GM23338 (cell line): ENCODE results near the gene RFC2. TPM values are rescaled to one million over a fixed set of nuclear protein-coding genes. Genes with fewer than 3 reads are reported as not detected.

Source experiments
- ATAC-seq: fragments of 200-7000 bp; cut with Tn5 transposase; 3 replicates; pipeline ENCODE4 v1.9.1; 2020
- DNase-seq: peaks from one replicate; pipeline ENCODE4 v3.0.0-alpha.2; 2015; ENCODE audit warnings: low spot score
- H2AFZ ChIP-seq: fragments of 200-600 bp; sonication (generic); 2 replicates; pipeline ENCODE4 v1.8.0; 2016; ENCODE audit warnings: antibody characterized with exemption, mild to moderate bottlenecking, moderate library complexity
- H3F3A ChIP-seq: fragments of 200-600 bp; sonication (generic); replicated peaks from 2 replicates; pipeline ENCODE4 v1.8.0; 2017; ENCODE audit warnings: antibody characterized with exemption, mixed run types, low read depth
- H3K27ac ChIP-seq: fragments of 200-600 bp; sonication (generic); 2 replicates; pipeline ENCODE4 v1.6.1; 2016; ENCODE audit warnings: low read depth
- H3K27me3 ChIP-seq: fragments of 200-600 bp; sonication (generic); 2 replicates; pipeline ENCODE4 v1.8.0; 2016; ENCODE audit warnings: mild to moderate bottlenecking, mixed run types, moderate library complexity; ENCODE audit not compliant: insufficient read depth
- H3K36me3 ChIP-seq: fragments of 200-600 bp; sonication (generic); 2 replicates; pipeline ENCODE4 v1.8.0; 2016; ENCODE audit warnings: mild to moderate bottlenecking; ENCODE audit not compliant: insufficient read depth
- H3K4me1 ChIP-seq: fragments of 200-600 bp; sonication (generic); 2 replicates; pipeline ENCODE4 v1.8.0; 2016; ENCODE audit warnings: mild to moderate bottlenecking, moderate library complexity; ENCODE audit not compliant: insufficient read depth
- H3K4me2 ChIP-seq: fragments of 200-600 bp; sonication (generic); 2 replicates; pipeline ENCODE4 v1.7.1; 2017; ENCODE audit warnings: mixed run types
- H3K4me3 ChIP-seq: fragments of 200-600 bp; sonication (generic); 2 replicates; pipeline ENCODE4 v1.6.1; 2016; ENCODE audit warnings: mixed run types
- H3K79me2 ChIP-seq: fragments of 200-600 bp; sonication (generic); replicated peaks from 2 replicates; pipeline ENCODE4 v1.8.0; 2017; ENCODE audit warnings: mild to moderate bottlenecking; ENCODE audit not compliant: insufficient read depth
- H3K9me2 ChIP-seq: fragments of 200-600 bp; sonication (generic); 2 replicates; pipeline ENCODE4 v1.8.0; 2017; ENCODE audit not compliant: insufficient read depth
- H4K20me1 ChIP-seq: fragments of 200-600 bp; sonication (generic); replicated peaks from 2 replicates; pipeline ENCODE4 v1.8.0; 2017; ENCODE audit warnings: mild to moderate bottlenecking; ENCODE audit not compliant: insufficient read depth
- H3K27ac Mint-ChIP-seq: 2 replicates; pipeline ENCODE4 v1.8.0; 2020; ENCODE audit warnings: inconsistent platforms, mild to moderate bottlenecking, moderate library complexity, mixed read lengths
- H3K27me3 Mint-ChIP-seq: 3 replicates; pipeline ENCODE4 v1.8.0; 2022; ENCODE audit warnings: low read depth, mild to moderate bottlenecking, moderate library complexity, mixed read lengths, inconsistent platforms; ENCODE audit not compliant: insufficient read depth, poor library complexity
- H3K36me3 Mint-ChIP-seq: 3 replicates; pipeline ENCODE4 v1.8.0; 2021; ENCODE audit warnings: low read depth, mild to moderate bottlenecking, inconsistent platforms, moderate library complexity, mixed read lengths
- H3K4me1 Mint-ChIP-seq: 3 replicates; pipeline ENCODE4 v1.8.0; 2020; ENCODE audit warnings: mild to moderate bottlenecking, inconsistent platforms, mixed read lengths
- H3K4me3 Mint-ChIP-seq: 3 replicates; pipeline ENCODE4 v1.8.0; 2021; ENCODE audit warnings: moderate library complexity, mild to moderate bottlenecking, inconsistent platforms, mixed read lengths
- H3K9me3 Mint-ChIP-seq: 3 replicates; pipeline ENCODE4 v1.8.0; 2020; ENCODE audit warnings: moderate library complexity, mild to moderate bottlenecking, inconsistent platforms, mixed read lengths
- CREB1 ChIP-seq: fragments of 250-450 bp; sonication (Bioruptor Pico); IDR thresholded peaks from 2 replicates; pipeline ENCODE4 v1.5.0; 2020; ENCODE audit warnings: low read depth, mild to moderate bottlenecking, moderate library complexity
- EZH2 ChIP-seq: fragments of 200-600 bp; sonication (generic); IDR thresholded peaks from one replicate; pipeline ENCODE4 v1.8.0; 2017; ENCODE audit warnings: antibody characterized with exemption, mild to moderate bottlenecking, low read depth; ENCODE audit not compliant: unreplicated experiment
- EZH2phosphoT487 ChIP-seq: fragments of 200-600 bp; sonication (generic); IDR thresholded peaks from one replicate; pipeline ENCODE4 v1.8.1; 2018; ENCODE audit warnings: antibody characterized with exemption; ENCODE audit not compliant: unreplicated experiment
- JUNB ChIP-seq: IDR thresholded peaks from one replicate; pipeline ENCODE4 v1.6.1; 2016; ENCODE audit warnings: antibody characterized with exemption; ENCODE audit not compliant: unreplicated experiment
- NANOG ChIP-seq: IDR thresholded peaks from 2 replicates; pipeline ENCODE4 v1.6.1; 2016; ENCODE audit warnings: antibody characterized with exemption, borderline replicate concordance
- POLR2AphosphoS5 ChIP-seq: IDR thresholded peaks from 2 replicates; pipeline ENCODE4 v1.6.1; 2016; ENCODE audit warnings: antibody characterized with exemption, low read depth
- STAT1 ChIP-seq: IDR thresholded peaks from one replicate; pipeline ENCODE4 v1.6.1; 2016; ENCODE audit warnings: antibody characterized with exemption; ENCODE audit not compliant: unreplicated experiment
- ZNF114 ChIP-seq: fragments of 250-450 bp; sonication (Bioruptor Pico); IDR thresholded peaks from 2 replicates; pipeline ENCODE4 v1.5.0; 2020; ENCODE audit warnings: mild to moderate bottlenecking, moderate library complexity
- ZNF331 ChIP-seq: fragments of 250-450 bp; sonication (Bioruptor Pico); IDR thresholded peaks from 2 replicates; pipeline ENCODE4 v1.5.0; 2020; ENCODE audit warnings: low read depth, mild to moderate bottlenecking, moderate library complexity
- polyA plus RNA-seq: library from polyadenylated mRNA; unstranded; fragments of >200 nt; fragmentation: Nextera tagmentation; extraction: Ambion mirVana; gene quantifications from 2 replicates; pipeline ENCODE4 v1.2.1, GENCODE V29; 2016
- total RNA-seq: library from RNA; depleted of rRNA; stranded (reverse); fragments of >200 nt; shearing (Covaris generic); gene quantifications from 2 replicates; pipeline ENCODE4 v1.2.3, GENCODE V29; 2014
- TF ChIP-seq, protein P1 (sequence below), 2 experiments: fragments of 200-600 bp in 1 of 2; sonication (generic) in 1 of 2; conservative IDR thresholded peaks; 2 replicates each; pipeline versions ENCODE4 v1.5.1 to v1.6.1; 2016 to 2017; ENCODE audit warnings: antibody characterized with exemption in 2 of 2, low read depth in 2 of 2, mild to moderate bottlenecking in 2 of 2, moderate library complexity in 1 of 2
- TF ChIP-seq, protein P2 (sequence below): IDR thresholded peaks from one replicate; pipeline ENCODE4 v1.6.1; 2018; ENCODE audit warnings: antibody characterized with exemption; ENCODE audit not compliant: unreplicated experiment
- TF ChIP-seq, protein P3 (sequence below): IDR thresholded peaks from 2 replicates; pipeline ENCODE4 v1.6.1; 2016; ENCODE audit warnings: antibody characterized with exemption
- TF ChIP-seq, protein P4 (sequence below): fragments of 250-450 bp; sonication (Bioruptor Pico); IDR thresholded peaks from 2 replicates; pipeline ENCODE4 v1.5.0; 2020; ENCODE audit warnings: mild to moderate bottlenecking, moderate library complexity

RFC2 gene
- total and polyA plus RNA-seq, 2 experiments from 2014 or later = 56.4 to 75.2 TPM

DNA sequence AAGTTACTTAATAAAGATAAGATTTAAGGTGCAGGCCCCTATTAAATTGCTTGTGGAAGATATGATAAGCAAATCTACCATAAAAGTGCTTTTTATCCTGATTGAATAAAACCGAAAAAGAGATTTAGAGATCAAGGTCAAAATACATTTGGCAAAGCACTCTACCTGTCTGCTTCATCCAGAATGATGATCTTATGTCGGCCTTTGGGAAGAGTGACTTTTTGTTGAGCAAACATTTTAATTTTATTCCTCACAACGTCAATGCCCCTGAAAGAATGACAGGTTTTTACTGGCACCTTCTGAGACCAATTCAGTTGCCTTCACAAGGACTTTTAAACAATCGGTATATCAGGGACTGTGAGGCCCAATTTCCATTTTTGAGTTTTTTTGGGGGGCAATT, 7.7 kb downstream of the RFC2 start:
- no peaks in the 10 kb centered on the region for H3K79me2 ChIP-seq
- TF ChIP-seq NANOG (no peak), ZNF114 (CRISPR knock-in tag) (no peak), JUNB (no peak), CREB1 (CRISPR knock-in tag) (no peak), ZNF331 (CRISPR knock-in tag) (no peak), EZH2phosphoT487 (no peak), POLR2AphosphoS5 (no peak), STAT1 (no peak), EZH2 (no peak)
- TF ChIP-seq, protein P1, sequence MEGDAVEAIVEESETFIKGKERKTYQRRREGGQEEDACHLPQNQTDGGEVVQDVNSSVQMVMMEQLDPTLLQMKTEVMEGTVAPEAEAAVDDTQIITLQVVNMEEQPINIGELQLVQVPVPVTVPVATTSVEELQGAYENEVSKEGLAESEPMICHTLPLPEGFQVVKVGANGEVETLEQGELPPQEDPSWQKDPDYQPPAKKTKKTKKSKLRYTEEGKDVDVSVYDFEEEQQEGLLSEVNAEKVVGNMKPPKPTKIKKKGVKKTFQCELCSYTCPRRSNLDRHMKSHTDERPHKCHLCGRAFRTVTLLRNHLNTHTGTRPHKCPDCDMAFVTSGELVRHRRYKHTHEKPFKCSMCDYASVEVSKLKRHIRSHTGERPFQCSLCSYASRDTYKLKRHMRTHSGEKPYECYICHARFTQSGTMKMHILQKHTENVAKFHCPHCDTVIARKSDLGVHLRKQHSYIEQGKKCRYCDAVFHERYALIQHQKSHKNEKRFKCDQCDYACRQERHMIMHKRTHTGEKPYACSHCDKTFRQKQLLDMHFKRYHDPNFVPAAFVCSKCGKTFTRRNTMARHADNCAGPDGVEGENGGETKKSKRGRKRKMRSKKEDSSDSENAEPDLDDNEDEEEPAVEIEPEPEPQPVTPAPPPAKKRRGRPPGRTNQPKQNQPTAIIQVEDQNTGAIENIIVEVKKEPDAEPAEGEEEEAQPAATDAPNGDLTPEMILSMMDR (conservative IDR thresholded peaks at IDR 0.05; ENCODE audit: low read depth in 2 of 2) = no peak
- TF ChIP-seq, protein P2, sequence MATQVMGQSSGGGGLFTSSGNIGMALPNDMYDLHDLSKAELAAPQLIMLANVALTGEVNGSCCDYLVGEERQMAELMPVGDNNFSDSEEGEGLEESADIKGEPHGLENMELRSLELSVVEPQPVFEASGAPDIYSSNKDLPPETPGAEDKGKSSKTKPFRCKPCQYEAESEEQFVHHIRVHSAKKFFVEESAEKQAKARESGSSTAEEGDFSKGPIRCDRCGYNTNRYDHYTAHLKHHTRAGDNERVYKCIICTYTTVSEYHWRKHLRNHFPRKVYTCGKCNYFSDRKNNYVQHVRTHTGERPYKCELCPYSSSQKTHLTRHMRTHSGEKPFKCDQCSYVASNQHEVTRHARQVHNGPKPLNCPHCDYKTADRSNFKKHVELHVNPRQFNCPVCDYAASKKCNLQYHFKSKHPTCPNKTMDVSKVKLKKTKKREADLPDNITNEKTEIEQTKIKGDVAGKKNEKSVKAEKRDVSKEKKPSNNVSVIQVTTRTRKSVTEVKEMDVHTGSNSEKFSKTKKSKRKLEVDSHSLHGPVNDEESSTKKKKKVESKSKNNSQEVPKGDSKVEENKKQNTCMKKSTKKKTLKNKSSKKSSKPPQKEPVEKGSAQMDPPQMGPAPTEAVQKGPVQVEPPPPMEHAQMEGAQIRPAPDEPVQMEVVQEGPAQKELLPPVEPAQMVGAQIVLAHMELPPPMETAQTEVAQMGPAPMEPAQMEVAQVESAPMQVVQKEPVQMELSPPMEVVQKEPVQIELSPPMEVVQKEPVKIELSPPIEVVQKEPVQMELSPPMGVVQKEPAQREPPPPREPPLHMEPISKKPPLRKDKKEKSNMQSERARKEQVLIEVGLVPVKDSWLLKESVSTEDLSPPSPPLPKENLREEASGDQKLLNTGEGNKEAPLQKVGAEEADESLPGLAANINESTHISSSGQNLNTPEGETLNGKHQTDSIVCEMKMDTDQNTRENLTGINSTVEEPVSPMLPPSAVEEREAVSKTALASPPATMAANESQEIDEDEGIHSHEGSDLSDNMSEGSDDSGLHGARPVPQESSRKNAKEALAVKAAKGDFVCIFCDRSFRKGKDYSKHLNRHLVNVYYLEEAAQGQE = no peak
- TF ChIP-seq, protein P3, sequence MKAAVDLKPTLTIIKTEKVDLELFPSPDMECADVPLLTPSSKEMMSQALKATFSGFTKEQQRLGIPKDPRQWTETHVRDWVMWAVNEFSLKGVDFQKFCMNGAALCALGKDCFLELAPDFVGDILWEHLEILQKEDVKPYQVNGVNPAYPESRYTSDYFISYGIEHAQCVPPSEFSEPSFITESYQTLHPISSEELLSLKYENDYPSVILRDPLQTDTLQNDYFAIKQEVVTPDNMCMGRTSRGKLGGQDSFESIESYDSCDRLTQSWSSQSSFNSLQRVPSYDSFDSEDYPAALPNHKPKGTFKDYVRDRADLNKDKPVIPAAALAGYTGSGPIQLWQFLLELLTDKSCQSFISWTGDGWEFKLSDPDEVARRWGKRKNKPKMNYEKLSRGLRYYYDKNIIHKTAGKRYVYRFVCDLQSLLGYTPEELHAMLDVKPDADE = no peak
- TF ChIP-seq, protein P4, sequence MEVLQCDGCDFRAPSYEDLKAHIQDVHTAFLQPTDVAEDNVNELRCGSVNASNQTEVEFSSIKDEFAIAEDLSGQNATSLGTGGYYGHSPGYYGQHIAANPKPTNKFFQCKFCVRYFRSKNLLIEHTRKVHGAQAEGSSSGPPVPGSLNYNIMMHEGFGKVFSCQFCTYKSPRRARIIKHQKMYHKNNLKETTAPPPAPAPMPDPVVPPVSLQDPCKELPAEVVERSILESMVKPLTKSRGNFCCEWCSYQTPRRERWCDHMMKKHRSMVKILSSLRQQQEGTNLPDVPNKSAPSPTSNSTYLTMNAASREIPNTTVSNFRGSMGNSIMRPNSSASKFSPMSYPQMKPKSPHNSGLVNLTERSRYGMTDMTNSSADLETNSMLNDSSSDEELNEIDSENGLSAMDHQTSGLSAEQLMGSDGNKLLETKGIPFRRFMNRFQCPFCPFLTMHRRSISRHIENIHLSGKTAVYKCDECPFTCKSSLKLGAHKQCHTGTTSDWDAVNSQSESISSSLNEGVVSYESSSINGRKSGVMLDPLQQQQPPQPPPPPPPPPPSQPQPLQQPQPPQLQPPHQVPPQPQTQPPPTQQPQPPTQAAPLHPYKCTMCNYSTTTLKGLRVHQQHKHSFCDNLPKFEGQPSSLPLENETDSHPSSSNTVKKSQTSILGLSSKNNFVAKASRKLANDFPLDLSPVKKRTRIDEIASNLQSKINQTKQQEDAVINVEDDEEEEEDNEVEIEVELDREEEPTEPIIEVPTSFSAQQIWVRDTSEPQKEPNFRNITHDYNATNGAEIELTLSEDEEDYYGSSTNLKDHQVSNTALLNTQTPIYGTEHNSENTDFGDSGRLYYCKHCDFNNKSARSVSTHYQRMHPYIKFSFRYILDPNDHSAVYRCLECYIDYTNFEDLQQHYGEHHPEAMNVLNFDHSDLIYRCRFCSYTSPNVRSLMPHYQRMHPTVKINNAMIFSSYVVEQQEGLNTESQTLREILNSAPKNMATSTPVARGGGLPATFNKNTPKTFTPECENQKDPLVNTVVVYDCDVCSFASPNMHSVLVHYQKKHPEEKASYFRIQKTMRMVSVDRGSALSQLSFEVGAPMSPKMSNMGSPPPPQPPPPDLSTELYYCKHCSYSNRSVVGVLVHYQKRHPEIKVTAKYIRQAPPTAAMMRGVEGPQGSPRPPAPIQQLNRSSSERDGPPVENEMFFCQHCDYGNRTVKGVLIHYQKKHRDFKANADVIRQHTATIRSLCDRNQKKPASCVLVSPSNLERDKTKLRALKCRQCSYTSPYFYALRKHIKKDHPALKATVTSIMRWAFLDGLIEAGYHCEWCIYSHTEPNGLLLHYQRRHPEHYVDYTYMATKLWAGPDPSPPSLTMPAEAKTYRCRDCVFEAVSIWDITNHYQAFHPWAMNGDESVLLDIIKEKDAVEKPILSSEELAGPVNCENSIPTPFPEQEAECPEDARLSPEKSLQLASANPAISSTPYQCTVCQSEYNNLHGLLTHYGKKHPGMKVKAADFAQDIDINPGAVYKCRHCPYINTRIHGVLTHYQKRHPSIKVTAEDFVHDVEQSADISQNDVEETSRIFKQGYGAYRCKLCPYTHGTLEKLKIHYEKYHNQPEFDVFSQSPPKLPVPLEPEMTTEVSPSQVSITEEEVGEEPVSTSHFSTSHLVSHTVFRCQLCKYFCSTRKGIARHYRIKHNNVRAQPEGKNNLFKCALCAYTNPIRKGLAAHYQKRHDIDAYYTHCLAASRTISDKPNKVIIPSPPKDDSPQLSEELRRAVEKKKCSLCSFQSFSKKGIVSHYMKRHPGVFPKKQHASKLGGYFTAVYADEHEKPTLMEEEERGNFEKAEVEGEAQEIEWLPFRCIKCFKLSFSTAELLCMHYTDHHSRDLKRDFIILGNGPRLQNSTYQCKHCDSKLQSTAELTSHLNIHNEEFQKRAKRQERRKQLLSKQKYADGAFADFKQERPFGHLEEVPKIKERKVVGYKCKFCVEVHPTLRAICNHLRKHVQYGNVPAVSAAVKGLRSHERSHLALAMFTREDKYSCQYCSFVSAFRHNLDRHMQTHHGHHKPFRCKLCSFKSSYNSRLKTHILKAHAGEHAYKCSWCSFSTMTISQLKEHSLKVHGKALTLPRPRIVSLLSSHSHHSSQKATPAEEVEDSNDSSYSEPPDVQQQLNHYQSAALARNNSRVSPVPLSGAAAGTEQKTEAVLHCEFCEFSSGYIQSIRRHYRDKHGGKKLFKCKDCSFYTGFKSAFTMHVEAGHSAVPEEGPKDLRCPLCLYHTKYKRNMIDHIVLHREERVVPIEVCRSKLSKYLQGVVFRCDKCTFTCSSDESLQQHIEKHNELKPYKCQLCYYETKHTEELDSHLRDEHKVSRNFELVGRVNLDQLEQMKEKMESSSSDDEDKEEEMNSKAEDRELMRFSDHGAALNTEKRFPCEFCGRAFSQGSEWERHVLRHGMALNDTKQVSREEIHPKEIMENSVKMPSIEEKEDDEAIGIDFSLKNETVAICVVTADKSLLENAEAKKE (CRISPR knock-in tag) = no peak
- H3K4me2 ChIP-seq = no peak overlapping the region
- H3K4me3 ChIP-seq = no peak overlapping the region
- peaks cover 1% of the 10 kb centered on the region for H3K27me3 Mint-ChIP-seq
- H3K27me3 ChIP-seq = no peaks in the 10 kb centered on the region
- peaks cover 20% of the 10 kb centered on the region for H4K20me1 ChIP-seq
- no peak overlapping the region for H2AFZ ChIP-seq
- ATAC-seq (no peak), DNase-seq (no peak)
- H3K27ac Mint-ChIP-seq = no peak overlapping the region; the same call in 1 of the 2 replicates
- peaks cover 14% of the 10 kb centered on the region; the same call in 1 of the 2 replicates for H3F3A ChIP-seq
- no peaks in the 10 kb centered on the region for H3K4me1 ChIP-seq
- peaks cover 63% of the 10 kb centered on the region for H3K36me3 ChIP-seq
- H3K4me1 Mint-ChIP-seq = no peaks in the 10 kb centered on the region
- H3K9me2 ChIP-seq = no peaks in the 10 kb centered on the region
- peaks cover 84% of the 10 kb centered on the region for H3K36me3 Mint-ChIP-seq
- no peaks in the 10 kb centered on the region for H3K9me3 Mint-ChIP-seq
- no peak overlapping the region for H3K27ac ChIP-seq
- H3K4me3 Mint-ChIP-seq = no peak overlapping the region
